ENCODE data around the gene ANTXRL. TPM values are rescaled to one million over a fixed set of nuclear protein-coding genes. Genes with fewer than 3 reads are reported as not detected.
"Not testable (repeated sequence)": the region's sequence is repeated elsewhere in the genome, so short reads cannot be mapped to it uniquely, and the experiment has no call there.

ANTXRL gene
- total RNA-seq, 1 donor, result not detected

- TF ChIP-seq CTCF (IDR thresholded peaks at IDR 0.05; ENCODE audit: insufficient read depth, low read depth, low read length), result no peak
- no peak overlapping the region for H3K4me3 ChIP-seq (ENCODE audit: low read depth, low read length)
- DNase-seq (ENCODE audit: low read depth), result no peak
Measured at GRCh38 chr10:46310851-46311250, 24.1 kb downstream of the ANTXRL start.

GRCh38 chr10:46311501-46311951 lies 24.7 kb downstream of the ANTXRL start:
- no peak overlapping the region for H3K4me3 ChIP-seq (ENCODE audit: low read depth, low read length)
- TF ChIP-seq CTCF (IDR thresholded peaks at IDR 0.05; ENCODE audit: insufficient read depth, low read depth, low read length), result no peak
- no peak for DNase-seq (ENCODE audit: low read depth)

- DNase-seq (ENCODE audit: low read depth), result peak; percentile 12
- not testable (repeated sequence) for H3K4me3 ChIP-seq (ENCODE audit: low read depth, low read length)
Measured at GRCh38 chr10:46311961-46312431, 25.2 kb downstream of the ANTXRL start.

GRCh38 chr10:46312953-46313352 lies 26.2 kb downstream of the ANTXRL start:
- H3K4me3 ChIP-seq (ENCODE audit: low read depth, low read length), result no peak overlapping the region
- no peak for TF ChIP-seq CTCF (IDR thresholded peaks at IDR 0.05; ENCODE audit: insufficient read depth, low read depth, low read length)
- DNase-seq (ENCODE audit: low read depth), result no peak

GRCh38 chr10:46314071-46314470 lies 27.3 kb downstream of the ANTXRL start:
- no peak for DNase-seq (ENCODE audit: low read depth)
- no peak overlapping the region for H3K4me3 ChIP-seq (ENCODE audit: low read depth, low read length)
- TF ChIP-seq CTCF (IDR thresholded peaks at IDR 0.05; ENCODE audit: insufficient read depth, low read depth, low read length), result no peak

- peak; percentile 59 for DNase-seq (ENCODE audit: low read depth)
- H3K4me3 ChIP-seq (ENCODE audit: low read depth, low read length), result not testable (repeated sequence)
Measured at GRCh38 chr10:46315071-46315860, 28.5 kb downstream of the ANTXRL start.

GRCh38 chr10:46317370-46317769 lies 30.6 kb downstream of the ANTXRL start:
- H3K4me3 ChIP-seq (ENCODE audit: low read depth, low read length), result no peak overlapping the region
- no peak for DNase-seq (ENCODE audit: low read depth)
- TF ChIP-seq CTCF (IDR thresholded peaks at IDR 0.05; ENCODE audit: insufficient read depth, low read depth, low read length), result no peak

GRCh38 chr10:46317889-46318288 lies 31.1 kb downstream of the ANTXRL start:
- TF ChIP-seq CTCF (IDR thresholded peaks at IDR 0.05; ENCODE audit: insufficient read depth, low read depth, low read length), result no peak
- DNase-seq (ENCODE audit: low read depth), result no peak
- H3K4me3 ChIP-seq (ENCODE audit: low read depth, low read length), result no peak overlapping the region
